Esophagus squamous epithelium (tissue), 4 donors: Measurements from ENCODE around the gene CAVIN4.

Experiments used
- CTCF ChIP-seq, 6 experiments: fragments of 450-650 bp in 4 of 6; fragments of 200-600 bp in 2 of 6; sonication (generic) in 2 of 6; IDR thresholded peaks; one replicate each; pipeline ENCODE4 v1.5.1; 2016 to 2019; ENCODE audit warnings: antibody characterized with exemption in 6 of 6, mild to moderate bottlenecking in 4 of 6, moderate library complexity in 4 of 6
- POLR2A ChIP-seq, 4 donors: fragments of 450-650 bp; IDR thresholded peaks; one replicate each; pipeline ENCODE4 v1.6.1; 2017; ENCODE audit warnings: antibody characterized with exemption in 4 of 4, mild to moderate bottlenecking in 4 of 4, moderate library complexity in 3 of 4

DNA sequence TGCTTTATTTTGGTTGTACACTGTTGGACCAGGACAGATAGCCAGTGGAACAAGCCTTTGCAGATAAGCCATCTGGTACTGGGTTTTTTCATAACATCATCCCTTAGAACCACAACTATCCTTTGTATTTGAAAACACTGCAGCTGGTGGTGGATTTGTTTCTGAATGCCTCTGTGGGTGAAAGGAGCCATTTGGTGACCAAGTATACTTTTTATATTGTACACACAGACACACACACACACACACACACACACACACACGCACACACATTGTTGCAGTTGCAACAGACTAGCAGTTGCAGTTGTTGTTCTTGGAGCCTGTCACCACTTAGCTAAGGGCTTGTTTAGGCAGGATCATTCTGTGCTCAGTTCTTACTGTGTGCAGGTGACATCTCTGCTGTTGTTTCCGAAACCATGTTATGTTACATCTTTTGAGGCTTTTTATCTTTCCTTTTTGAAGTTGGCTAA lies 22.9 kb upstream of the CAVIN4 start:
- no peak for TF ChIP-seq CTCF (IDR thresholded peaks at IDR 0.05)
- no peak for TF ChIP-seq POLR2A (IDR thresholded peaks at IDR 0.05)
